ENCODE results near the gene RHOT2. TPM values are rescaled to one million over a fixed set of nuclear protein-coding genes. Genes with fewer than 3 reads are reported as not detected.

Gene RHOT2
- total and polyA plus RNA-seq, 2 of the 8 experiments (the other 6 are each of a cell fraction or from before 2014, with no cell fraction given) = 149 to 194 TPM

GRCh38 chr16:625977-626765, 41.8 kb upstream of the RHOT2 start (continued):
- TF ChIP-seq NANOG (IDR thresholded peaks at IDR 0.05; ENCODE audit: insufficient read depth, low read depth, low read length, poor library complexity, severe bottlenecking) (no peak), JUN (IDR thresholded peaks at IDR 0.05; ENCODE audit: low read depth, low read length) (no peak), POLR2A (IDR thresholded peaks at IDR 0.05; ENCODE audit: control extremely low read depth in 1 of 2, low read depth in 2 of 2, low read length in 2 of 2) (no peak), CTBP2 (IDR thresholded peaks at IDR 0.05; ENCODE audit: borderline replicate concordance, insufficient read depth, insufficient read length, low read length) (no peak)

All from H1 (cell line).